NOMO-1 treated with DMSO at 0.1 percent for 48 hours (cell line): ENCODE data around the gene ACTR5.

Source experiments
- DNase-seq: peaks from one replicate; lab custom pipeline; 2025; ENCODE audit not compliant: unreplicated experiment; lab: John Stamatoyannopoulos, UW

ACTR5 gene

GRCh38 chr20:38748097-38748860, at the start of gene ACTR5:
TSS of gene ACTR5 (plus strand) at chr20:38748460. CDS start at chr20:38748479, 19 bp downstream.
- DNase-seq, result peak; percentile 88

- no peak for DNase-seq
Observed at GRCh38 chr20:38698541-38698940, 49.7 kb upstream of the ACTR5 start.

GRCh38 chr20:38700141-38700540, 48.1 kb upstream of the ACTR5 start:
- no peak for DNase-seq

GRCh38 chr20:38700926-38701325, 47.3 kb upstream of the ACTR5 start:
- no peak for DNase-seq

GRCh38 chr20:38703526-38703925, 44.7 kb upstream of the ACTR5 start:
- no peak for DNase-seq

GRCh38 chr20:38704136-38704535, 44.1 kb upstream of the ACTR5 start:
- DNase-seq, result no peak

GRCh38 chr20:38706509-38706908, 41.8 kb upstream of the ACTR5 start:
- DNase-seq, result no peak

GRCh38 chr20:38714308-38714707, 34.0 kb upstream of the ACTR5 start:
- no peak for DNase-seq

GRCh38 chr20:38715646-38716045, 32.6 kb upstream of the ACTR5 start:
- no peak for DNase-seq

GRCh38 chr20:38722683-38723016, 25.6 kb upstream of the ACTR5 start:
- DNase-seq, result no peak

- DNase-seq, result no peak
Observed at GRCh38 chr20:38723017-38723847, 25.0 kb upstream of the ACTR5 start.

- DNase-seq, result no peak
Observed at GRCh38 chr20:38723848-38724625, 24.2 kb upstream of the ACTR5 start, which contains the start of gene SLC32A1. TSS of gene SLC32A1 (plus strand) at chr20:38724486. CDS start at chr20:38724725, 239 bp downstream.

- no peak for DNase-seq
Observed at GRCh38 chr20:38724626-38725147, 23.6 kb upstream of the ACTR5 start.

- DNase-seq, result no peak
Observed at GRCh38 chr20:38725148-38725901, 22.9 kb upstream of the ACTR5 start.

- DNase-seq, result no peak
Observed at GRCh38 chr20:38725931-38726803, 22.1 kb upstream of the ACTR5 start.

GRCh38 chr20:38726804-38727606, 21.3 kb upstream of the ACTR5 start:
- DNase-seq, result no peak

GRCh38 chr20:38727607-38728190, 20.6 kb upstream of the ACTR5 start:
- no peak for DNase-seq

GRCh38 chr20:38728191-38728781, 20.0 kb upstream of the ACTR5 start:
- DNase-seq, result no peak
